HepG2 (cell line): ENCODE results near the gene TBCD. TPM values are rescaled to one million over a fixed set of nuclear protein-coding genes. Genes with fewer than 3 reads are reported as not detected.

Experiments
- ATAC-seq: fragments of 200-7000 bp; cut with Tn5 transposase; 3 replicates; pipeline ENCODE4 v1.9.1; 2020; ENCODE audit warnings: mild to moderate bottlenecking, moderate library complexity
- BruUV-seq: library from RNA; stranded (reverse); fragments of 400-500 nt; replicated peaks from 2 replicates; lab custom pipeline; 2021; lab: Mats Ljungman, UMichigan
- CTCF ChIA-PET: fragments of 300-600 bp; formaldehyde crosslinking; extraction: SDS; loops from one replicate; lab custom pipeline; 2021; ENCODE audit warnings: low total read pairs, inconsistent platforms, low intra/inter-chr PET ratio; lab: Yijun Ruan, JAX
- POLR2A ChIA-PET: fragments of 350-600 bp; sonication (Branson Sonifier 250); formaldehyde crosslinking; loops from one replicate; lab custom pipeline; 2020; ENCODE audit warnings: antibody characterized with exemption, inconsistent platforms; lab: Yijun Ruan, JAX
- DNase-seq: peaks from one replicate; pipeline ENCODE4 v3.0.0-alpha.2; 2015; ENCODE audit warnings: low spot score
- FAIRE-seq: peaks from 3 replicates; lab custom pipeline; 2011; peaks lifted over from hg19 to GRCh38; lab: Jason Lieb, UNC
- H2AFZ ChIP-seq: one replicate; pipeline ENCODE4 v1.6.1; 2011; ENCODE audit warnings: low read length, inconsistent platforms
- H3K27ac ChIP-seq: fragments of 300-600 bp; 3 replicates; pipeline ENCODE4 v1.8.0; 2011; ENCODE audit warnings: mixed run types, mild to moderate bottlenecking, mixed read lengths, low read length, inconsistent platforms; ENCODE audit not compliant: insufficient read depth; ENCODE audit errors: extremely low read length
- H3K27me3 ChIP-seq, 2 experiments: fragments of 200-600 bp in 1 of 2; 2 replicates in 1 of 2; 3 replicates in 1 of 2; pipeline versions ENCODE4 v1.6.0 to v1.8.0; 2011; ENCODE audit warnings: low read length in 2 of 2, mild to moderate bottlenecking in 2 of 2, moderate library complexity in 2 of 2, inconsistent platforms in 1 of 2; ENCODE audit not compliant: insufficient read depth in 2 of 2, control insufficient read depth in 1 of 2
- H3K36me3 ChIP-seq, 2 experiments: fragments of 200-600 bp in 1 of 2; replicated peaks in 1 of 2; 2 replicates in 1 of 2; 3 replicates in 1 of 2; pipeline versions ENCODE4 v1.5.1 to v1.8.0; 2011; ENCODE audit warnings: low read length in 2 of 2, inconsistent platforms in 1 of 2; ENCODE audit not compliant: insufficient read depth in 2 of 2, control insufficient read depth in 1 of 2
- H3K4me1 ChIP-seq: 2 replicates; pipeline ENCODE4 v1.5.1; 2012; ENCODE audit warnings: low read length, inconsistent platforms; ENCODE audit not compliant: insufficient read depth
- H3K4me2 ChIP-seq: 2 replicates; pipeline ENCODE4 v1.6.0; 2011; ENCODE audit warnings: low read depth, low read length, inconsistent platforms
- H3K4me3 ChIP-seq, 3 experiments: fragments of 200-600 bp in 1 of 3; sonication (generic), shearing (Covaris generic) in 1 of 3; replicated peaks in 1 of 3; 2 replicates each; pipeline ENCODE4 v1.5.1; 2011 to 2016; ENCODE audit warnings: low read length in 3 of 3, inconsistent platforms in 2 of 3, low read depth in 2 of 3, mild to moderate bottlenecking in 2 of 3, control low read depth in 1 of 3, mixed read lengths in 1 of 3; ENCODE audit not compliant: insufficient read depth in 1 of 3
- H3K79me2 ChIP-seq: one replicate; pipeline ENCODE4 v1.6.1; 2011; ENCODE audit warnings: low read length, inconsistent platforms; ENCODE audit not compliant: insufficient read depth
- H3K9ac ChIP-seq: 2 replicates; pipeline ENCODE4 v1.6.0; 2011; ENCODE audit warnings: mild to moderate bottlenecking, low read depth, low read length, inconsistent platforms; ENCODE audit not compliant: insufficient read depth
- H3K9me3 ChIP-seq: 2 replicates; pipeline ENCODE4 v1.5.1; 2012; ENCODE audit warnings: mild to moderate bottlenecking, low read length
- H4K20me1 ChIP-seq: 2 replicates; pipeline ENCODE4 v1.6.0; 2011; ENCODE audit warnings: inconsistent platforms, mild to moderate bottlenecking, low read length, moderate library complexity; ENCODE audit not compliant: insufficient read depth
- ATF1 ChIP-seq: IDR thresholded peaks from 2 replicates; pipeline ENCODE4 v1.6.1; 2016; ENCODE audit warnings: mild to moderate bottlenecking, control low read depth
- GATAD2A ChIP-seq: IDR thresholded peaks from 2 replicates; pipeline ENCODE4 v1.6.1; 2016
- GPN1 ChIP-seq: sonication (generic); formaldehyde crosslinking; IDR thresholded peaks from 2 replicates; pipeline ENCODE4 v1.5.1; 2020; ENCODE audit warnings: missing genetic modification reagents, borderline replicate concordance
- NPAS2 ChIP-seq: sonication (generic); formaldehyde crosslinking; IDR thresholded peaks from 2 replicates; pipeline ENCODE4 v1.8.0; 2022; ENCODE audit warnings: mild to moderate bottlenecking, missing genetic modification reagents, borderline replicate concordance
- SNRNP70 ChIP-seq: fragments of 200-400 bp; formaldehyde crosslinking; IDR thresholded peaks from 2 replicates; pipeline ENCODE4 v1.6.1; 2017; ENCODE audit warnings: mild to moderate bottlenecking, low read depth, low read length, moderate library complexity
- TARDBP ChIP-seq: sonication (generic); formaldehyde crosslinking; IDR thresholded peaks from 2 replicates; pipeline ENCODE4 v1.8.0; 2022; ENCODE audit warnings: mild to moderate bottlenecking, missing genetic modification reagents
- ZGPAT ChIP-seq: IDR thresholded peaks from 2 replicates; pipeline ENCODE4 v1.6.1; 2016; ENCODE audit warnings: mild to moderate bottlenecking
- ZMYM2 ChIP-seq: sonication (generic); formaldehyde crosslinking; IDR thresholded peaks from 2 replicates; pipeline ENCODE4 v1.8.0; 2022; ENCODE audit warnings: mild to moderate bottlenecking, missing genetic modification reagents
- ZNF143 ChIP-seq: sonication (generic); formaldehyde crosslinking; IDR thresholded peaks from 2 replicates; pipeline ENCODE4 v1.4.0; 2020; ENCODE audit warnings: missing genetic modification reagents
- ZNF274 ChIP-seq: sonication (generic); formaldehyde crosslinking; IDR thresholded peaks from 2 replicates; pipeline ENCODE4 v1.5.1; 2020; ENCODE audit warnings: mild to moderate bottlenecking, missing genetic modification reagents
- ZNF44 ChIP-seq: sonication (generic); formaldehyde crosslinking; IDR thresholded peaks from 2 replicates; pipeline ENCODE4 v1.5.1; 2020; ENCODE audit warnings: mild to moderate bottlenecking, missing genetic modification reagents
- ZNF557 ChIP-seq: sonication (generic); formaldehyde crosslinking; IDR thresholded peaks from 2 replicates; pipeline ENCODE4 v1.4.0; 2020; ENCODE audit warnings: missing genetic modification reagents
- ZNF572 ChIP-seq: sonication (generic); formaldehyde crosslinking; IDR thresholded peaks from 2 replicates; pipeline ENCODE4 v1.5.1; 2020; ENCODE audit warnings: mild to moderate bottlenecking, missing genetic modification reagents
- ZNF576 ChIP-seq: sonication (generic); formaldehyde crosslinking; IDR thresholded peaks from 2 replicates; pipeline ENCODE4 v1.4.0; 2020; ENCODE audit warnings: mild to moderate bottlenecking, missing genetic modification reagents
- ZNF713 ChIP-seq: sonication (generic); formaldehyde crosslinking; IDR thresholded peaks from 2 replicates; pipeline ENCODE4 v1.4.0; 2020; ENCODE audit warnings: mild to moderate bottlenecking, missing genetic modification reagents
- WGBS: methylation state at CpG from one replicate; pipeline ENCODE4 v1.1.6; 2017; ENCODE audit warnings: low lambda C conversion rate; 5-methylcytosine and 5-hydroxymethylcytosine counted together
- in situ Hi-C: cut with HindIII; loops from 2 replicates; pipeline ENCODE4 v1.10.0; 2017; ENCODE audit warnings: low pct_unique_long_range_greater_than_20kb; ENCODE audit not compliant: extremely low pct_ligation_motif_present
- intact Hi-C: fragments of 100-400 bp; cut with micrococcal nuclease; formaldehyde crosslinking; loops from one replicate; pipeline ENCODE4 v1.10.0; 2022; ENCODE audit not compliant: unreplicated experiment
- polyA plus RNA-seq, 8 experiments: library from polyadenylated mRNA; depleted of rRNA in 3 of 8; stranded (reverse) in 7 of 8; unstranded in 1 of 8; fragments of >200 nt; fragmentation: Illumina TruSeq in 4 of 8; extraction: Trizol in 4 of 8; gene quantifications; 2 replicates each; pipeline versions ENCODE4 v1.2.1 to v1.2.3, GENCODE V29; 2011 to 2016; ENCODE audit warnings: low read depth in 4 of 8, missing spikeins in 1 of 8, mixed read lengths in 1 of 8; ENCODE audit not compliant: insufficient read depth in 1 of 8
- total RNA-seq, 5 experiments: library from RNA; depleted of rRNA; stranded (reverse); fragments of >200 nt; fragmentation: Illumina TruSeq; extraction: Trizol; gene quantifications; 2 replicates each; pipeline ENCODE4 v1.2.3, GENCODE V29; 2016; ENCODE audit warnings: low read depth in 1 of 5
- TF ChIP-seq, protein P1 (sequence below): sonication (generic); IDR thresholded peaks from 2 replicates; pipeline ENCODE4 v1.6.1; 2016; ENCODE audit warnings: low read depth, borderline replicate concordance

The TBCD gene
- total and polyA plus RNA-seq, 2 of the 13 experiments (the other 11 are each of a cell fraction or from before 2014, with no cell fraction given), result 33.9 to 54.8 TPM

DNA sequence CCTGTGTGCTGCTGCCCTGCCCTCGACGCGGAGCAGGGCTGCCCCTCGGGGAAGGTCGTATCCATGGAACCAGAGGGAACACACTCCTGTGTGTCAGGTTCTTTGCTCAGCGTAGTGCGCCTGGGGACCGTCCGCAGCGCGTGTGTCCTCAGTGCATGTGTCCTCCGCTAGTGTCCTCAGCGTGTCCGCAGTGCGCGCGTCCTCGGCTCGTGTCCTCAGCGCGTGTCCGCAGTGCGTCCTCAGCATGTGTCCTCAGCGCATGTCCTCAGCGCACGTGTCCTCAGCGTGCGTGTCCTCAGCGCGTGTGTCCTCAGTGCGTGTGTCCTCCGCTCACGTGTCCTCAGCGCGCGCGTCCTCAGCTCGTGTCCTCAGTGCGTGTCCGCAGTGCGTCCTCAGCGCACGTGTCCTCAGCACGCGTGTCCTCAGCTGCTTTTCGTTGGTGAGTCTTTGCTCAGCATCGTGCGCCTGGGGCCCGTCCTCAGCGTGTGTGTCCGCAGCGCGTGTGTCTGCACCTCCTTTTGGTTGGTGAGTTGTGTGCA is 147.2 kb downstream of the TBCD start (continued):
- no peak for TF ChIP-seq ZNF713 (CRISPR knock-in tag)
- TF ChIP-seq, all 625 proteins: peak for 6

DNA sequence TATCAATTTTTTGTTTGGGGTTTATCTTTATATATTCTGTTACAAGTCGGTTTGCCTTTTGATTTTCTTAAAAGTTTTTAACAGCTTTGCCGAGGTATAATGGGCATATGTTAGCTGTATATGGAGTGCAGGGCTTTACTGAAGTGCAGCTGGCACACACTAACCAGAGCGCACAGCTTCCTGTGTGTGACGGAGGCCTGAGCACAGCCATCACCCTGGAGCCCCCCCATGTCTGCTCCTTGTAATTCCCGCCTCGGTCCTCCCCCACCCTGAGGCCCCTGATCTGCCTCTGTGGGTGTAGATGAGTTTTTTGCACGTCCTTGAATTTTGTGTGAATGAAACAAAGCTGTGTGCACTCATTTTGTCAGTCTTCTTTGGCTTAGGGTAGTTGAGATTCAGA is 148.1 kb downstream of the TBCD start:
- FAIRE-seq, result no peak
- H3K79me2 ChIP-seq, result no peaks in the 10 kb centered on the region
- no peak for TF ChIP-seq NPAS2 (CRISPR knock-in tag)
- TF ChIP-seq, protein P1, sequence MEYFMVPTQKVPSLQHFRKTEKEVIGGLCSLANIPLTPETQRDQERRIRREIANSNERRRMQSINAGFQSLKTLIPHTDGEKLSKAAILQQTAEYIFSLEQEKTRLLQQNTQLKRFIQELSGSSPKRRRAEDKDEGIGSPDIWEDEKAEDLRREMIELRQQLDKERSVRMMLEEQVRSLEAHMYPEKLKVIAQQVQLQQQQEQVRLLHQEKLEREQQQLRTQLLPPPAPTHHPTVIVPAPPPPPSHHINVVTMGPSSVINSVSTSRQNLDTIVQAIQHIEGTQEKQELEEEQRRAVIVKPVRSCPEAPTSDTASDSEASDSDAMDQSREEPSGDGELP, result no peak
- TF ChIP-seq ZNF576 (CRISPR knock-in tag), result no peak
- TF ChIP-seq, all 625 proteins: peak for 0
- H3K36me3 ChIP-seq, result peaks cover 18 to 39% of the 10 kb centered on the region in 2 experiments; a peak in 4 of 5 replicates
- in situ Hi-C loops, result no loop called here
- H3K4me3 ChIP-seq, result no peak overlapping the region
- no peak overlapping the region for H3K27ac ChIP-seq
- no peak overlapping the region for H3K9ac ChIP-seq
- CTCF ChIA-PET, result no interaction called here
- no peak overlapping the region for H2AFZ ChIP-seq
- H3K4me1 ChIP-seq, result no peaks in the 10 kb centered on the region
- H3K9me3 ChIP-seq, result no peaks in the 10 kb centered on the region
- no peak for ATAC-seq
- intact Hi-C loops, result no loop called here
- DNase-seq, result no peak
- no peaks in the 10 kb centered on the region for H3K27me3 ChIP-seq
- no peak overlapping the region for H3K4me2 ChIP-seq
- BruUV-seq, result no TSS peak
- H4K20me1 ChIP-seq, result no peaks in the 10 kb centered on the region
- POLR2A ChIA-PET, result no interaction called here
- WGBS, result 97% methylated on average over 7 of the region's 7 CpGs

DNA sequence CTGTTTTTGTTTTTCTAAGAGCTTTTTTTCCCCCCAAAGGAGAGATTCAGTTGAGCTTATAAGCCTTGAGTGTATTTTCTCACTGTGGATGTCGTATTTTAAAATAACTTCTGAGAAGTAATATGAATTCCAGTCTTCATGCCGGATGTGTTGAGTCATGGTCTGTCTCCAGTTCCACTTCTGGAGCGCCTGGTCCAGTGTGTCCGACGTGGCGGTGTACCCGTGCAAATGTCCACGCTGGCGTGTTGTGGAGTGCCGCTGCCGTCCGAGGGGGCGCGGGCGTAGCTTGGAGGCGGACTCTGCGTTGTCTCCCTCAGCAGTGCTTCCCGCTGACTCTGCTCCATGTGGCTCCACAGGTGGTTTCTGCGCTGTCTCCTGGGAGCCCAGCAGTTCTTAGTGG is 148.9 kb downstream of the TBCD start:
- no peak overlapping the region for H3K9ac ChIP-seq
- H3K27me3 ChIP-seq, result no peaks in the 10 kb centered on the region
- no peaks in the 10 kb centered on the region for H4K20me1 ChIP-seq
- ChIA-PET POLR2A (no interaction called here), CTCF (no interaction called here)
- H3K36me3 ChIP-seq, result peaks cover 20 to 39% of the 10 kb centered on the region in 2 experiments; a peak in 4 of 5 replicates
- H3K4me3 ChIP-seq, result no peak overlapping the region
- intact Hi-C loops, result no loop called here
- no peak overlapping the region for H3K4me2 ChIP-seq
- no peak overlapping the region for H2AFZ ChIP-seq
- no peaks in the 10 kb centered on the region for H3K4me1 ChIP-seq
- whole genome bisulfite sequencing, result 99% methylated on average over 19 of the region's 19 CpGs
- no peaks in the 10 kb centered on the region for H3K9me3 ChIP-seq
- no peak overlapping the region for H3K27ac ChIP-seq
- no peaks in the 10 kb centered on the region for H3K79me2 ChIP-seq
- DNase-seq, result no peak
- no peak for ATAC-seq
- FAIRE-seq, result no peak
- in situ Hi-C loops, result no loop called here
- BruUV-seq, result no TSS peak
- TF ChIP-seq ZNF572 (CRISPR knock-in tag) (no peak), ZNF44 (CRISPR knock-in tag) (no peak), TARDBP (CRISPR knock-in tag) (no peak), SNRNP70 (no peak), ZMYM2 (CRISPR knock-in tag) (no peak), ATF1 (CRISPR knock-in tag) (no peak), ZNF557 (CRISPR knock-in tag) (no peak), ZGPAT (CRISPR knock-in tag) (no peak), GPN1 (CRISPR knock-in tag) (no peak), ZNF274 (no peak), ZNF143 (no peak), GATAD2A (CRISPR knock-in tag) (no peak)
